Retina (tissue), 1 donor: ENCODE results near the gene KRTAP10-4.
"Not testable (repeated sequence)": the region's sequence is repeated elsewhere in the genome, so short reads cannot be mapped to it uniquely, and the experiment has no call there.

ENCODE experiments used
- DNase-seq: peaks from one replicate; pipeline ENCODE4 v3.0.0-alpha.2; 2016

KRTAP10-4 gene, protein sequence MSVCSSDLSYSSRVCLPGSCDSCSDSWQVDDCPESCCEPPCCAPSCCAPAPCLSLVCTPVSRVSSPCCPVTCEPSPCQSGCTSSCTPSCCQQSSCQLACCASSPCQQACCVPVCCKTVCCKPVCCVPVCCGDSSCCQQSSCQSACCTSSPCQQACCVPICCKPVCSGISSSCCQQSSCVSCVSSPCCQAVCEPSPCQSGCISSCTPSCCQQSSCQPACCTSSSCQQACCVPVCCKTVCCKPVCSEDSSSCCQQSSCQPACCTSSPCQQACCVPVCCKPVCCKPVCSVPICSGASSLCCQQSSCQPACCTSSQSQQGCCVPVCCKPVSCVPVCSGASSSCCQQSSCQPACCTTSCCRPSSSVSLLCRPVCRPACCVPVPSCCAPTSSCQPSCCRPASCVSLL

DNA sequence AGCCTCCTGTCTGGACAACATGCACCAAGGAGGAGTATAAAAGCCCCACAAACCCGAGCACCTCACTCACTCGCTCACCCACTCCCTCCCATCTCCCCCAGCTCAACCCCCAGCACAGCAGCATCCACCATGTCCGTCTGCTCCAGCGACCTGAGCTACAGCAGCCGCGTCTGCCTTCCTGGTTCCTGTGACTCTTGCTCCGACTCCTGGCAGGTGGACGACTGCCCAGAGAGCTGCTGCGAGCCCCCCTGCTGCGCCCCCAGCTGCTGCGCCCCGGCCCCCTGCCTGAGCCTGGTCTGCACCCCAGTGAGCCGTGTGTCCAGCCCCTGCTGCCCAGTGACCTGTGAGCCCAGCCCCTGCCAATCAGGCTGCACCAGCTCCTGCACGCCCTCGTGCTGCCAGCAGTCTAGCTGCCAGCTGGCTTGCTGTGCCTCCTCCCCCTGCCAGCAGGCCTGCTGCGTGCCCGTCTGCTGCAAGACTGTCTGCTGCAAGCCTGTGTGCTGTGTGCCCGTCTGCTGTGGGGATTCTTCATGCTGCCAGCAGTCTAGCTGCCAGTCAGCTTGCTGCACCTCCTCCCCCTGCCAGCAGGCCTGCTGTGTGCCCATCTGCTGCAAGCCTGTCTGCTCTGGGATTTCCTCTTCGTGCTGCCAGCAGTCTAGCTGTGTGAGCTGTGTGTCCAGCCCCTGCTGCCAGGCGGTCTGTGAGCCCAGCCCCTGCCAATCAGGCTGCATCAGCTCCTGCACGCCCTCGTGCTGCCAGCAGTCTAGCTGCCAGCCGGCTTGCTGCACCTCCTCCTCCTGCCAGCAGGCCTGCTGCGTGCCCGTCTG is at the start of gene KRTAP10-4:
Gene KRTAP10-4 (plus strand): TSS at position 100 of the 827 bp plus-strand sequence. CDS start 30 bp downstream, at position 130.
- DNase-seq: not testable (repeated sequence)

GRCh38 chr21:44524414-44525371 is 48.8 kb upstream of the KRTAP10-4 start:
- no peak for DNase-seq

DNA sequence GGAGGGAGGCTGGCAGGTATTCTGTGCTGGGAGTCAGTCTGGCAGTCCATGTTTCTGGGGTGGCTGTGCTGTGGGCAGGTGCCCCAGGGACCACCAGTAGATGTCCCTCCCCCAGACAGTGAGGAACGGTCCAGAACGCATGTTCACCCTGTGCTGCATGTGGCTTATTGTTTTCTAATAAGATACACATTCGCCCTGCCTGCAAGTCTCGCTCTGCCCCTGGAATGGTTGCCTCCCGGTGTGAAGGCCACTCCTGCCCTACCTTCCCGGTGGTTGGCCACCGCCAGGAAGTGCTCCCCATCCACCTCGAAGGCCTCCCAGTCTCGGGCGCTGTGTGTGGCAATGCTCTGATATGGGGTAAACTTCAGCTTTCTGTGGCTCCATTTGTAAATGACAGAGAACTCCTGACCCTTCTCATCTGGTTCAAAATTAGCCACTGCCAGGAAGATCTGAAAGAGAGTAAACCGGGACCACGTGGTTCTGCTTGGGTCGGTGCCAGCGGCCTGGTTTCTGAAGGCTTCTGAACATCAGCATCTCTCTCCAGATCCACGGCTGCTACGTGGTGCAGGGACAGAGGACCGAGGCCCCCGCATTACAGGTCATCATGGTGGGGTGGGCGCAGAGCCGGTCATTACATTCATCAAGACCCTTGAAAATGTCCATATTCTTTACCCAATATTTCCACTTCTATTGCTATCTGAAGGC is 48.0 kb upstream of the KRTAP10-4 start:
- DNase-seq: no peak

DNA sequence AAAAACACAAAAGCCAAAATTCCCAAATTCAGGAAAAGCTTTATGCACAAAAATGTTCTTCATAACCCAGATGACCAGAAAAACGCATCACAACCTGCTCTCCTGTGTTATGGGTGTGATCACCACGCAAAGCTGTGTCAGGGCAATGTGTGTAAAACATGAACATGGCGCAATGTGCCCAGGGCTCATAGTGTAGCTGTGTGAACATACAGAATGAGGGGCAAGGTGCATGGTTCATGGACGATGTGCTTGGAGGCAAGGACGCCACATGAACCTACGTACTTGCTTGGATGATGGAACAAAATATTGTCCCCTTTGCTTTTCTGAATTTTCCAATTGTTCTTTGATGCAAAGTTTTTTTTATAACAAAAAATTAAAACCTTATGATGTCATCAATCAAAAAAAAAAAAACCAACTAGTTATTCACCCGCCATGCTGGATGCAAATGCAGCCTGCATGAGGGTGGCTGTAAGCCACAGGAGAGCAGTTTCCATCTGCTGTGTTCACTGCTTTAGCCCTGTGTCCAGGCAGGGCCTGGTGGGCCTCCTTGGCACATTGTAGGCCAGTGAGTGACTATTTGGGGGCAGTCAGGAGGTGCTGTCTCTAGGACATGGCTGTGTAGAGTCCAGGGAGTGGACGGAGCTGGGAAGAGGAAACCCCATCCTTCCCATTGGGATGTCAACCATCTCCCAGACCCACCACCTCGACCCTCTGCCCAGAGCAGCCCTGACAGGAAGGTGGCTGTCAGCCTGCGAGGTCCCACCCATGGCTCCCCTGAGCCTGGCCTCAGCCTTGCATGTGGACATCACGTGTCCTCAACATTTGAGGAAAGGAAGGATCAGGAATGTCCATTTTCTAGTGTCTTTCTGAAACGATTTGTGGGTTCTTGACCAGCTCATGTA is 47.2 kb upstream of the KRTAP10-4 start:
- no peak for DNase-seq

- DNase-seq: no peak
Measured at GRCh38 chr21:44527156-44527982, 46.2 kb upstream of the KRTAP10-4 start.

DNA sequence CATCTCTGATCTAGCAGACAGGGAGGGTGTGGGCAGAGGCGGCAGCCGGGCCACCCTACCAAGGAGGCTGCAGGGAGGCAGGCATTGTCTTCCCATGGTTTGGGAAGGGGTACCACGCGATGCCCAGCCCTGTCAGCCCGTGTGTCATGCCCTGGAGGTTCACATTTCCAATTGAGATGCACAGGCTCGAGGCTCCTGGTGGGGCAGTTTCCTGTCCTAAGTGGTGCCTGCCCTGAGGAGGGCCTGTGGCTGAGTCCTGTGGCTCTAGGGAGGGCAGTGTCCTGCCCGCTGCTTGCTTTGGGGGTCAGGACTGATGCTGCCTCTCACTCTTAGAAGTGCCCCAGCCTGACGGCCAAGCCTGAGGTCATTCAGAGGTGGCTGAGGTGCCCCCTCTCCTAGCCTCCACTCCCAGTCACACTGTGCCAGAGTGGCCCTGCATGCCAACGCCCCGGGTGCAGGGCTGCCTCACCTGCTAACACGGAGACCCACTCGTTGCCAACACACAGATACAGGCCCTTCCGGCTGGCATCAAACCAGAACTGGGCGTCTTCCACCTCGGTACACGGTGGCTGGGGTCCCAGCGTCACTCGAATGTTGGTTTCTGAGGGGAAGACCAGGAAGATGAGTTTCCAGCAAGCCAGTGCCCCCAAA is 45.4 kb upstream of the KRTAP10-4 start:
- DNase-seq: no peak

GRCh38 chr21:44528634-44528995 is 44.9 kb upstream of the KRTAP10-4 start:
- no peak for DNase-seq

DNA sequence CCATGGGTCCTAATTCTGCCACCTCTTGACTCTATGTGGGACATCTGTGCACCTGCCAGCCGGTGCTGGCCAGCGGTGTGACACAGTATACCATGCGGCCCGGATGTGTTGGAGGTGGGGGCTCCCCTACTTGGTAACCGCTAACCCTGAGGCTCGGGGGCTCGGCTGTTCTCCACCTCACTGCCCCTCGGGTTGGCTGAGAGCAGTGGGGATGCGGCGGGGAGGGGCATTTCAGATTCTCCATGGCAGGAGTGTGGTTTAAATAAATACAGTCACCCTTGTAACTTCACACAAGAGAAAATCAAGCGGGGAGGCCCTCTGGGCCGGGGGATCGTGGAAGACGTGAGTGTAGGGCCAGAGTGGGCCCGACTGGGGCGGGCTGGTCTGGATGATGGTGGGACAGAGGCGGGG is 44.5 kb upstream of the KRTAP10-4 start:
- DNase-seq: no peak

DNA sequence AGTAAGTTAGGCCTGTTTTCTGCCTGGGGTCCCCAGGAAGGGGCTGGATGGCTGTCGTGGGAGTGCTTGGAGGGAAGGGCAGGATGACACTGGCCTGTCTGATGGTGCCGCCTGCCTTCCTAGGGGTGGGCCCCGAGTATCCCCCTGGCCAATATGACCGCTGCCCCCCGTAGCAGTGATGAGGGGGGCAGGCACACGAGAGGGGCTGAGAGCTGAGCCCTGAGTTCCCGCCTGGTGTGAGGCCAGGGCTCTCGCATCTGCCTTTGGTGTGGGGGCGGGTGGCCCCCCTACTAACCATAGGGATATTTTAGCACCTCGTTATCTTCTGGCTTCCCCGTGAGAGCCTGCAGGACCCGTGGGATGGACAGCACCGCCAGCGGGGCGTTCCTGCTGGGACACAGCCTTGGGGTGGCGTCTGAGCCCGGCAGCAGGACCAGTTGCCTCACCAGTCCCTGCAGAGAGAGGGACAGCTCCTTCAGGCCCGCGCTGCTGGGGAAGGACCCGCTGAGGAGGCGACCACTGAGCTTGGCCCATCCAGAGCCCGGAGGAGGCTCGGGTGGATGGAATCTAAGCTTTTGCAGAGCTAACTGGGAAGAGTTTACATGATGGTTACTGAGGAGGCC is 43.9 kb upstream of the KRTAP10-4 start:
- DNase-seq: no peak

DNA sequence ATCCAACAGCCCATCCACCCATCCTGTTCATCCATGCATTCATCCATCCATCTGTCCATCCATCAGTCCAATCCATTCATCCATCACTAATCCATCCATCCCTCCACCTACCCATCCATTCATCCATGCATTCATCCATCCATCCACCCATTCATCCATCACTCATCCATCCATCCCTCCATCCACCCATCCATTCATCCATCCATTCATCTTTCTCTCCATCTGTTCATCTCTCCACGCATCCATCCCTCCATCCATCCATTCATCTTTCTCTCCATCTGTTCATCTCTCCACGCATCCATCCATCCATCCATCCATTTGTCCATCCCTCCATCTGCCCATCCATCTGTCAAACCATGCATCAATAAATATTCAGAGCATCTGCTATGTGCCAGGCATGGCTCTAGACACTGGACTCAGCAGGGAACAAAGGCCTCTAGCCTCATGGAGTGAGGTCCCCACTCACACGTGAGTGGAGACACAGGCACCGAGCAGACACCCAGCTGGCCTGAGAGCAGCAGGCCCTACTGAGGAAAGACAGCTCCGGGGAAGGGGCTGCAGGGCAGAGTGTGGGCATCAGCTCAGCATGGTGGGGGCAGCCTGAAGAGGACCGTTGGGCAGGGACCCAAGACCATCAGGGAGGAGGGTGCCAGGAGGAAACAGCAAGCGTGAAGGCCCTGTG is 43.2 kb upstream of the KRTAP10-4 start:
- no peak for DNase-seq

GRCh38 chr21:44530903-44531605 is 42.5 kb upstream of the KRTAP10-4 start:
- DNase-seq: no peak

GRCh38 chr21:44531606-44532564 is 41.6 kb upstream of the KRTAP10-4 start:
- no peak for DNase-seq

DNA sequence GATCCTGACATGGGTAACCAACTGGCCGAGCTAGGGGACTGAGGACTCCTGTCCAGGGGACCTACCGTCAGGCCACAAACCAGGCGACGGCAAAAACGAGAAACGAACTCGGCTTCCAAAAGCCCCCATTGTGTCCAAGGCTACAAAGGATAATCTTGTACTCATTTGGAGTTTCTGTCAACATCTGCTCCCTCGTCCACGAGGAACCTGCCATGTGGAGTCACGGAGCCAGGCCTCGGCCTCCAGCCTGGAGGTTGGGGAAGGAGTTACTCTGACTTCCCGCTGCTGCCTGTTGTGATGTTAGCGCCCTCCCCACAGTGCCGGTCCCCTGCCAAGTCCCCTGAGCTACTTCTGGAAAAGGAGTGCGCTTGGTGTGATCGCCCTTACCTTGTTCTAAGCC is 40.8 kb upstream of the KRTAP10-4 start:
- no peak for DNase-seq

GRCh38 chr21:44533121-44533890 is 40.2 kb upstream of the KRTAP10-4 start:
- DNase-seq: no peak

GRCh38 chr21:44533891-44534627 is 39.5 kb upstream of the KRTAP10-4 start:
- DNase-seq: no peak
